Ectodermal cell (in vitro differentiated cells): ENCODE results near the gene METTL5. TPM values are rescaled to one million over a fixed set of nuclear protein-coding genes. Genes with fewer than 3 reads are reported as not detected.
"Not testable (repeated sequence)": the region's sequence is repeated elsewhere in the genome, so short reads cannot be mapped to it uniquely, and the experiment has no call there.

Experiments used
- H3K27ac ChIP-seq: 2 replicates; pipeline ENCODE4 v1.7.0; 2013; ENCODE audit warnings: mild to moderate bottlenecking, low read depth, low read length; ENCODE audit not compliant: insufficient read depth, poor library complexity, severe bottlenecking
- H3K27me3 ChIP-seq: 2 replicates; pipeline ENCODE4 v1.7.0; 2013; ENCODE audit warnings: mild to moderate bottlenecking, low read length; ENCODE audit not compliant: insufficient read depth, control insufficient read depth, poor library complexity, severe bottlenecking
- H3K36me3 ChIP-seq: one replicate; pipeline ENCODE4 v1.7.0; 2013; ENCODE audit warnings: low read length; ENCODE audit not compliant: control insufficient read depth, insufficient read depth
- H3K4me1 ChIP-seq: one replicate; pipeline ENCODE4 v1.7.0; 2013; ENCODE audit warnings: low read length; ENCODE audit not compliant: control insufficient read depth, insufficient read depth
- H3K4me3 ChIP-seq: 2 replicates; pipeline ENCODE4 v1.7.0; 2013; ENCODE audit warnings: low read depth, low read length, control low read depth; ENCODE audit not compliant: insufficient read depth
- H3K9me3 ChIP-seq: 2 replicates; pipeline ENCODE4 v1.7.0; 2013; ENCODE audit warnings: mild to moderate bottlenecking, low read length, moderate library complexity; ENCODE audit not compliant: control insufficient read depth
- WGBS, 2 experiments: methylation state at CpG; one replicate each; pipeline ENCODE4 v1.1.7; 2013; ENCODE audit warnings: missing lambda C conversion rate in 2 of 2; 5-methylcytosine and 5-hydroxymethylcytosine counted together
- polyA plus RNA-seq, 4 experiments: library from polyadenylated mRNA; stranded (reverse); fragments of 50-300 nt; gene quantifications; one replicate each; pipeline ENCODE4 v1.2.3, GENCODE V29; 2013

Gene METTL5
- 82.1 TPM for polyA plus RNA-seq (2013, experiment 1 of 4)
- 75.7 TPM for polyA plus RNA-seq (2013, experiment 2 of 4)
- polyA plus RNA-seq (2013, experiment 3 of 4): 89.6 TPM
- 87.9 TPM for polyA plus RNA-seq (2013, experiment 4 of 4)

DNA sequence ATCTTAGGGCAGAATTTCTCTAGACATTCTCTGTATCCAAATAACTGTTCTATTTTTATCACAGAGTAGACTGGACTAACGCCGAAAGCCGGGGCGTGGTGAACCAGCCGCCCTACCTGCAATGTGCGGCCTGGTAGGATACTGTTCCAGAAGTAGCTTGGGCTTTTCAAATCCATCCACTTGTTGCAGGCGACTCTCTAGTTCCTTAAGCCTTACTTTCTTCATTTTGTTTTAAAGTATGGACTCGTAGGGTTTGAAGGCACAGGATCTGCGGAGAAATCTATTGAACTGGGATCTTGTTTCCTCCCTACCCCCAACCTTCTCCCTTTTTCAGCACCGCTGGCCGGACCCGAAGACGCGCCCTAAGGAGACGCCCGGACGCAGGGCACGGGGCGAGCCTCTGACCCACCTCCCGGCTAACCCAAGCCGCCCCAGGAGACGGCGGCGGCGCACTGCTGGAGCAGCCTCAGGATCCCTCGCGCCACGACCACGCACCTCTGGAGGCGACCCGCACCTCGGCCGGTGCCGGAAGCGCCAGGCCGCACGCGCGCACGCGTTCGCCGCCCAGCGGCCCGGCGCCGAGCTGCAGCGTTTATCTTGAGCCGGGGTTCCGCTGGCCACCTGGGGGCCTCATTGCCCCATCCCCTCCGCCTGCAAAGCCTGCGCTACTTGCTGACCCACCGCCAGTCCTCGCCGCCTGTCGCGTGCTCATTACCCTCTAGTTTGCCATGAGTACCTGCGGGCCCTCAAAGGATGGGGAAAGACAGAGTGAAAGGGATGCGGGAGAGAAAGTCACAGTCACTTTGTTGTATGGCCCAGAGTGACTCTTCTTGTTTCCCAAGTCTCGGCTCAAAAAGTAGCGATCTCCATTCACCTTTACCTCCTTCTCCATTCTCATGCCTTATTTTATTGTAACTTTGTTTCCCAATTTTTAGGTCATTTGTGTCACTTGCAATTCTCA, at the start of gene METTL5:
TSS of gene METTL5 (minus strand) at position 533 of the 961 bp plus-strand sequence. CDS start at position 225, 308 bp downstream.
- Histone ChIP-seq H3K27me3 (peaks cover 3% of the 10 kb centered on the region), H3K36me3 (no peaks in the 10 kb centered on the region), H3K4me3 (peak within 1 kb of the TSS; percentile 77), H3K27ac (no peak within 1 kb of the TSS), H3K4me1 (peaks cover 13% of the 10 kb centered on the region), H3K9me3 (no peaks in the 10 kb centered on the region)
- WGBS, 2 experiments: 4 to 5% methylated on average over 59 to 61 of the region's 61 CpGs

DNA sequence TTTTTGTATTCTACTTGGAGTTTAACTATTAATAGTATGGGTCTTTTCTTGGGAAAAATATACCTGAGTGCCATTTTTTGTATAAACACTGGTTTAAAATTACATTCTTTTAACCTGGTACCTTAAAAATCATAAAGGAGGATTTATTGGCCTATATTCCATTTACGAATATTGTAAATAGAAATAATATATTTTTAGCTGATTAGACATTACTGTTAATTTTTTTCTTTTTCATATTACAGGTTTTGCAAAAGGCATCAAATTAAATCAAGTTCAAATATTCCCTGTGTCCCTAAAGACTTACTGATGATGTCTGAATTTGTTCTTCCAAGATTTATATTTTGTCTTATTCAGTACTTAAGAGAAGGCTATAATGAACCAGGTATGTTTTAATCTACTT, 47.3 kb upstream of the METTL5 start:
- H3K27me3 ChIP-seq: no peaks in the 10 kb centered on the region
- H3K36me3 ChIP-seq: no peaks in the 10 kb centered on the region
- no CpG with 5 or more reads among the region's 1 CpG for WGBS, 2 experiments
- H3K4me1 ChIP-seq: no peaks in the 10 kb centered on the region
- H3K4me3 ChIP-seq: no peak overlapping the region
- no peak overlapping the region for H3K27ac ChIP-seq
- no peaks in the 10 kb centered on the region for H3K9me3 ChIP-seq

DNA sequence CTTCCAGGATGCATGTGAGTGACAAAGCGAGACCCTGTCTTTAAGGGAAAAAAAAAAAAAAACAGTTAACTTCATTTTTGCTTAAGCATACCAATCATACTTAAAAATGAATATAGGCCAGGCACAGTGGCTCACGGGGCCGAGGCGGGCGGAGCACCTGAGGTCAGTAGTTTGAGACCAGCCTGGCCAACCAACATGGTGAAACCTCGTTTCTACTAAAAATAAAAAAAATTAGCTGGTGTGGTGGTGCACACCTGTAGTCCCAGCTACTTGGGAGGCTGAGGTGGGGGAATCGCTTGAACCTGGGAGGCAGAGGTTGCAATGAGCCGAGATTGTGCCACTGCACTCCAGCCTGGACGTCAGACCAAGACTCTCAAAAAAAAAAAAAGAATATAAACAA, 46.7 kb upstream of the METTL5 start:
- not testable (repeated sequence) for H3K9me3 ChIP-seq, H3K27me3 ChIP-seq, H3K4me3 ChIP-seq, H3K36me3 ChIP-seq, H3K27ac ChIP-seq, H3K4me1 ChIP-seq
- 87 to 93% methylated on average over 8 of the region's 9 CpGs for WGBS, 2 experiments

DNA sequence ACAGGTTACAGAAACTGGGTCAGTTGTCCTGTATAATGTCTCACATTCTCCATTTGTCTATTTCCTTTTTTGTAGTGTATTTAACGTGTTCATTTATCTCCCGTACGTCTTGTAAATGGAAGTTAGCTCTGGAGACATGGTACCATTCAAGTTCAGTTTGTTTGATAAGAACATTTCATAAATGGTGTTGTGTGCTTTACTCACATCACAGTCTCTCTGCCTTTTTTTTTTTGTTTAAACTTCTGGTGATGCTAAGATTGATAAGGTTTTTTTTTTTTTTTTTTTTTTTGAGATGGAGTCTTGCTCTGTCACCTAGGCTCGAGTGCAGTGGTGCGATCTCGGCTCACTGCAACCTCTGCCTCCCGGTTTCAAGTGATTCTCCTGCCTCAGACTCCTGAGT, 44.2 kb upstream of the METTL5 start:
- no peaks in the 10 kb centered on the region for H3K4me1 ChIP-seq
- H3K4me3 ChIP-seq: no peak overlapping the region
- no peaks in the 10 kb centered on the region for H3K9me3 ChIP-seq
- H3K36me3 ChIP-seq: no peaks in the 10 kb centered on the region
- H3K27ac ChIP-seq: no peak overlapping the region
- WGBS, 2 experiments: 91 to 93% methylated on average over 7 of the region's 7 CpGs
- H3K27me3 ChIP-seq: no peaks in the 10 kb centered on the region

DNA sequence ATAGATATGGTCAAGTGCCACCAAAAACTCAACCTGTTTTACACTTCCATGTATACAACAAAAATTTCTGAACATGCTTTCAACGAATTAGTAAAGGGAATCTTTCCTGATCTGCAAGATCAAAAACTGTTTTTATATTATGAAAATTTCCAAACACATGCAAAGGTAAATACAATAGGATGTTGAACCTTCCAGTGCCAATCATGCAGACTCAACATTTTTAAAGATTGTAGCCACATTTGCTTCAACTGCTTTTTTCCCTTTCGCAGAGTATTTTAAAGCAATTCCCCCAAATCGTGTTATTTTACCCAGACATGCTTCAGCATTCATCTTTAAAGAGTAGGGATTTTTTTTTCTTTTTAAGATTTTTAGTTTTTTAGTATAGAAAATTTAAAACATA, 42.9 kb upstream of the METTL5 start:
- H3K4me3 ChIP-seq: no peak overlapping the region
- 90 to 100% methylated on average over 1 to 2 of the region's 3 CpGs for WGBS, 2 experiments
- H3K9me3 ChIP-seq: no peaks in the 10 kb centered on the region
- no peaks in the 10 kb centered on the region for H3K27me3 ChIP-seq
- no peak overlapping the region for H3K27ac ChIP-seq
- no peaks in the 10 kb centered on the region for H3K4me1 ChIP-seq
- H3K36me3 ChIP-seq: no peaks in the 10 kb centered on the region

DNA sequence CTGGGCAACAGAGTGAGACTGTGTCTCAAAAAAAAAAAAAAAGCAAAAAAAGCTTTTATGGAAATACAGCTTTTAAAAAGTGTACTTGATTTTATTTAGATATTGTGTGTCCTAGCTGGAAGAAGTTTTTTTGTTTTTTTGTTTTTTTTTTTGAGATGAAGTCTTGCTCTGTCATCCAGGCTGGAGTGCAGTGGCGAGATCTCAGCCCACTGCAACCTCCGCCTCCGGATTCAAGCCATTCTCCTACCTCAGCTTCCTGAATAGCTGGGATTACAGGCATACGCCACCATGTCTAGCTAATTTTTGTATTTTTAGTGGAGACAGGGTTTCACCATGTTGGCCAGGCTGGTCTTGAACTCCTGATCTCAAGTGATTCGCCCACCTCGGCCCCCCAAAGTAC, 41.5 kb upstream of the METTL5 start:
- not testable (repeated sequence) for H3K4me1 ChIP-seq, H3K36me3 ChIP-seq, H3K27ac ChIP-seq, H3K27me3 ChIP-seq, H3K9me3 ChIP-seq, H3K4me3 ChIP-seq
- WGBS, 2 experiments: 91 to 95% methylated on average over 6 of the region's 6 CpGs

DNA sequence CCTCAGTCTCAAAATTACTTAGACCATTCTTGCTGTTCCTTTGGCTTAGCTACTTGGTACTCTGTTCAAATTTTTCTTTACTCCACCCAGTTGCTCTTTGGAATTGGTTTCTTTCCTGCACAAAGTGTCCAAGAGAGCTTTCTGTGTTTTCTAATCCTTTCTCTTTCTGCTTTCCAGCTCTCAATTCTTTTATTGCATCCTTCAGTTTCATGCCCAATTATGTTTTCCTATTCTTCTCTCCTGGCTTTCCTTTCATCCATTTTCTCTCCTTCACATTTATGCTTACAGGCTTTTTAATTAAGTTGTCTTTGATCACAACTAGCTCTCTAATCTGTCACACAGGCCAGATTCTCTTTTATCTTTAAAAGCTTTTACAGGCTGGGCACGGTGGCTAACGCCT, 40.8 kb upstream of the METTL5 start:
- Histone ChIP-seq H3K27me3 (no peaks in the 10 kb centered on the region), H3K9me3 (no peaks in the 10 kb centered on the region), H3K4me1 (no peaks in the 10 kb centered on the region), H3K27ac (no peak overlapping the region), H3K36me3 (no peaks in the 10 kb centered on the region), H3K4me3 (no peak overlapping the region)
- 74 to 88% methylated on average over 2 of the region's 2 CpGs for WGBS, 2 experiments

DNA sequence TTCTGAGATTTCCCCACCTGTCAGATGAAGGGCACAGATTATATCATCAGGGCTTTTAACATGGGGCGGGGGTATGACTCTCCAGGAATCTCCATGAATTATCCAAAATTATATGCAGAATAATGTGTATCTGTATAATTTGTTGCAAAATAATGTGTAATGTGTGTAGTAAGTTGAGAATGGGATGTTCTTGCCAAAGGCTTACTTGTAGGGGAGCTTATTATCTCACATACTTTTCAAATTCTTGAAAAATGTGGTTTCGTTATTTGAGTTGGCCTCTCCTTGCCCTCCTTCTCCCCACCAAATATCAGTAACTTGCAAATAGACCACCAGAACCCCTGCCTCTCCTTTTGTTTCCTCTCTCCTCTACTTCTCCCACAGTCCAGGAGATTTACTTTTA, 38.1 kb upstream of the METTL5 start:
- no peak overlapping the region for H3K27ac ChIP-seq
- WGBS, 2 experiments: 83 to 95% methylated on average over 2 of the region's 2 CpGs
- no peak overlapping the region for H3K4me3 ChIP-seq
- H3K27me3 ChIP-seq: no peaks in the 10 kb centered on the region
- H3K4me1 ChIP-seq: no peaks in the 10 kb centered on the region
- no peaks in the 10 kb centered on the region for H3K36me3 ChIP-seq
- H3K9me3 ChIP-seq: no peaks in the 10 kb centered on the region

DNA sequence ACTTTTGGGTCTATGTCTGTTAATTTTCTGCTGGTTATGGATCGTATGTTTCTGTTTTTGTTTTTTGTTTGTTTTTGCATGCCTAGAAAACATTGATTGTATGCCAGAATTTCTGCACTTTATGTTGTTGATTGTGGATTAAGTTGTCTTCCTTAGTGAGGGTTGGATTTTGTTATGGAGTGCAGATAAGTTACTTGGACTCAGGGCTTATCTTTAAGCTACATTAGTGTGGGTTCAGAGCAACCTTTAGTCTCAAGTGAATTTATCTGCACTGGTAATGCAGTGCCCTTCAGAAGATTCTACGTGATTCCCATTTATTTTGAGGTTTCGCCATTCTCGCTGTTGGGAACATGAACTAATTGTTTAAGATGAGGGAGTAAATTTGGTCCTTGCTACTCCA, 35.4 kb upstream of the METTL5 start:
- Histone ChIP-seq H3K4me1 (no peaks in the 10 kb centered on the region), H3K9me3 (no peaks in the 10 kb centered on the region), H3K27me3 (no peaks in the 10 kb centered on the region), H3K36me3 (no peaks in the 10 kb centered on the region), H3K4me3 (no peak overlapping the region), H3K27ac (no peak overlapping the region)
- WGBS, 2 experiments: 94 to 99% methylated on average over 4 of the region's 4 CpGs

DNA sequence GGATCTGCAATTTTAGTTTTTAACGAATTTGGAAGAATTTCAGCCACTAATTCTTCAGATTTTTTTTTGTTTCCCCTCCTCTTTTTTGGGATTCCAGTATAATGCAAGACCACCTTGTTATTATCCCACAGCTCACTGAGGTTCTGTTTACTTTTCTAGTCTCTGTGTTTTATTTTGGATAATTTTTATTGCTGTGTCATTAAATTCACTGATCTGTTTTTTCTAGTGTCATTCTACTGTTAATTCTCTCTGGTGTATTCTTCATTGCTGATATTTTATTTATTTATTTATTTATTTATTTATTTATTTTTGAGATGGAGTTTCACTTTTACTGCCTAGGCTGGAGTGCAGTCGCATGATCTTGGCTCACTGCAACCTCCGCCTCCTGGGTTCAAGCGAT, 34.7 kb upstream of the METTL5 start:
- 96 to 98% methylated on average over 4 of the region's 4 CpGs for WGBS, 2 experiments
- Histone ChIP-seq H3K4me1 (no peaks in the 10 kb centered on the region), H3K27me3 (no peaks in the 10 kb centered on the region), H3K4me3 (no peak overlapping the region), H3K9me3 (no peaks in the 10 kb centered on the region), H3K36me3 (no peaks in the 10 kb centered on the region), H3K27ac (no peak overlapping the region)
